Activated CD4-positive, alpha-beta T cell treated with anti-CD3 and anti-CD28 coated beads for 48 hours (primary cell): Measurements from ENCODE around the gene KCNJ6.

ENCODE experiments used
- DNase-seq: peaks from one replicate; pipeline ENCODE4 v3.0.0-alpha.2; 2020

The KCNJ6 gene

GRCh38 chr21:37863842-37864241 is 52.4 kb downstream of the KCNJ6 start:
- peak; percentile 5 for DNase-seq

- DNase-seq, result no peak
Observed at GRCh38 chr21:37862536-37862935, 53.7 kb downstream of the KCNJ6 start.

GRCh38 chr21:37861561-37861960 is 54.7 kb downstream of the KCNJ6 start:
- DNase-seq, result no peak

- DNase-seq, result no peak
Observed at GRCh38 chr21:37860416-37860815, 55.8 kb downstream of the KCNJ6 start.

- no peak for DNase-seq
Observed at GRCh38 chr21:37855647-37856625, 60.3 kb downstream of the KCNJ6 start.

- DNase-seq, result no peak
Observed at GRCh38 chr21:37855271-37855646, 61.0 kb downstream of the KCNJ6 start.

GRCh38 chr21:37849506-37850102 is 66.7 kb downstream of the KCNJ6 start:
- no peak for DNase-seq

- no peak for DNase-seq
Observed at GRCh38 chr21:37848721-37849490, 67.4 kb downstream of the KCNJ6 start.

- no peak for DNase-seq
Observed at GRCh38 chr21:37845535-37845934, 70.7 kb downstream of the KCNJ6 start.

- DNase-seq, result no peak
Observed at GRCh38 chr21:37843191-37843590, 73.1 kb downstream of the KCNJ6 start.

- no peak for DNase-seq
Observed at GRCh38 chr21:37842163-37842919, 73.9 kb downstream of the KCNJ6 start.

GRCh38 chr21:37837381-37837780 is 78.9 kb downstream of the KCNJ6 start:
- DNase-seq, result no peak

- DNase-seq, result no peak
Observed at GRCh38 chr21:37835481-37835880, 80.8 kb downstream of the KCNJ6 start.

GRCh38 chr21:37833301-37833700 is 83.0 kb downstream of the KCNJ6 start:
- no peak for DNase-seq

- DNase-seq, result no peak
Observed at GRCh38 chr21:37829447-37829846, 86.8 kb downstream of the KCNJ6 start.

GRCh38 chr21:37828991-37829390 is 87.3 kb downstream of the KCNJ6 start:
- DNase-seq, result no peak

GRCh38 chr21:37828556-37828955 is 87.7 kb downstream of the KCNJ6 start:
- no peak for DNase-seq

GRCh38 chr21:37827913-37828312 is 88.3 kb downstream of the KCNJ6 start:
- no peak for DNase-seq

- DNase-seq, result no peak
Observed at GRCh38 chr21:37821786-37822450, 94.3 kb downstream of the KCNJ6 start.

- no peak for DNase-seq
Observed at GRCh38 chr21:37821092-37821491, 95.2 kb downstream of the KCNJ6 start.

GRCh38 chr21:37819372-37819771 is 96.9 kb downstream of the KCNJ6 start:
- no peak for DNase-seq

- no peak for DNase-seq
Observed at GRCh38 chr21:37817242-37817641, 99.0 kb downstream of the KCNJ6 start.
